ENCODE measurements around the gene UVSSA.
"Not testable (repeated sequence)": the region's sequence is repeated elsewhere in the genome, so short reads cannot be mapped to it uniquely, and the experiment has no call there.

UVSSA gene

GRCh38 chr4:1323280-1323634 is 23.8 kb upstream of the UVSSA start:
- H3K27ac Mint-ChIP-seq = no peak overlapping the region
- H3K4me3 Mint-ChIP-seq = no peak overlapping the region
- peaks cover 33% of the 10 kb centered on the region for H3K36me3 Mint-ChIP-seq (ENCODE audit: low read depth)

GRCh38 chr4:1323635-1324442 is 23.2 kb upstream of the UVSSA start:
- H3K4me3 Mint-ChIP-seq = no peak overlapping the region

More at GRCh38 chr4:1323280-1323634, 23.8 kb upstream of the UVSSA start:
- Mint-ChIP-seq H3K27me3 (no peaks in the 10 kb centered on the region), H3K9me3 (no peaks in the 10 kb centered on the region), H3K4me1 (ENCODE audit: low read depth) (no peaks in the 10 kb centered on the region)
- intact Hi-C loops (cut with micrococcal nuclease) = no loop called here

GRCh38 chr4:1324443-1325175 is 22.4 kb upstream of the UVSSA start:
- H3K9me3 Mint-ChIP-seq; H3K27me3 Mint-ChIP-seq; H3K4me1 Mint-ChIP-seq (ENCODE audit: low read depth); intact Hi-C loops (cut with micrococcal nuclease); H3K4me3 Mint-ChIP-seq; H3K27ac Mint-ChIP-seq: not testable (repeated sequence)
- peaks cover 19% of the 10 kb centered on the region for H3K36me3 Mint-ChIP-seq (ENCODE audit: low read depth)

More at GRCh38 chr4:1323635-1324442, 23.2 kb upstream of the UVSSA start:
- no peaks in the 10 kb centered on the region for H3K9me3 Mint-ChIP-seq
- no peak overlapping the region for H3K27ac Mint-ChIP-seq
- no peaks in the 10 kb centered on the region for H3K4me1 Mint-ChIP-seq (ENCODE audit: low read depth)
- peaks cover 27% of the 10 kb centered on the region for H3K36me3 Mint-ChIP-seq (ENCODE audit: low read depth)
- intact Hi-C loops (cut with micrococcal nuclease) = no loop called here
- H3K27me3 Mint-ChIP-seq = no peaks in the 10 kb centered on the region

- H3K4me1 Mint-ChIP-seq (ENCODE audit: low read depth) = peaks cover 7% of the 10 kb centered on the region
- H3K27ac Mint-ChIP-seq = no peak overlapping the region
- no peak overlapping the region for H3K4me3 Mint-ChIP-seq
- intact Hi-C loops (cut with micrococcal nuclease) = no loop called here
- peaks cover 19% of the 10 kb centered on the region for H3K36me3 Mint-ChIP-seq (ENCODE audit: low read depth)
- no peaks in the 10 kb centered on the region for H3K27me3 Mint-ChIP-seq
- no peaks in the 10 kb centered on the region for H3K9me3 Mint-ChIP-seq
These were observed 21.9 kb upstream of the UVSSA start for GRCh38 chr4:1325176-1325480.

- Mint-ChIP-seq H3K9me3 (no peaks in the 10 kb centered on the region), H3K27ac (no peak overlapping the region), H3K36me3 (ENCODE audit: low read depth) (peaks cover 18% of the 10 kb centered on the region), H3K4me3 (no peak overlapping the region), H3K4me1 (ENCODE audit: low read depth) (peaks cover 15% of the 10 kb centered on the region), H3K27me3 (no peaks in the 10 kb centered on the region)
- intact Hi-C loops (cut with micrococcal nuclease) = no loop called here
These were observed 21.1 kb upstream of the UVSSA start for GRCh38 chr4:1325681-1326635.

GRCh38 chr4:1326751-1327525 is 20.1 kb upstream of the UVSSA start:
- H3K4me1 Mint-ChIP-seq (ENCODE audit: low read depth) = peaks cover 23% of the 10 kb centered on the region
- no peaks in the 10 kb centered on the region for H3K27me3 Mint-ChIP-seq
- no peak overlapping the region for H3K4me3 Mint-ChIP-seq
- H3K27ac Mint-ChIP-seq = no peak overlapping the region
- intact Hi-C loops (cut with micrococcal nuclease) = no loop called here
- H3K9me3 Mint-ChIP-seq = no peaks in the 10 kb centered on the region
- H3K36me3 Mint-ChIP-seq (ENCODE audit: low read depth) = peaks cover 9% of the 10 kb centered on the region

- intact Hi-C loops (cut with micrococcal nuclease) = no loop called here
- peaks cover 30% of the 10 kb centered on the region for H3K4me1 Mint-ChIP-seq (ENCODE audit: low read depth)
- H3K27me3 Mint-ChIP-seq = no peaks in the 10 kb centered on the region
- H3K36me3 Mint-ChIP-seq (ENCODE audit: low read depth) = peaks cover 1% of the 10 kb centered on the region
- H3K27ac Mint-ChIP-seq = no peak overlapping the region
- no peak overlapping the region for H3K4me3 Mint-ChIP-seq
- no peaks in the 10 kb centered on the region for H3K9me3 Mint-ChIP-seq
These were observed 19.3 kb upstream of the UVSSA start for GRCh38 chr4:1327526-1328266.

GRCh38 chr4:1328267-1329155 is 18.5 kb upstream of the UVSSA start:
- peaks cover 38% of the 10 kb centered on the region for H3K4me1 Mint-ChIP-seq (ENCODE audit: low read depth)
- no peaks in the 10 kb centered on the region for H3K36me3 Mint-ChIP-seq (ENCODE audit: low read depth)
- no peak overlapping the region for H3K4me3 Mint-ChIP-seq
- intact Hi-C loops (cut with micrococcal nuclease) = no loop called here
- no peaks in the 10 kb centered on the region for H3K27me3 Mint-ChIP-seq
- H3K9me3 Mint-ChIP-seq = no peaks in the 10 kb centered on the region
- H3K27ac Mint-ChIP-seq = no peak overlapping the region

GRCh38 chr4:1329408-1330371 is 17.3 kb upstream of the UVSSA start:
- intact Hi-C loops (cut with micrococcal nuclease) = no loop called here
- Mint-ChIP-seq H3K27me3 (no peaks in the 10 kb centered on the region), H3K4me1 (ENCODE audit: low read depth) (peaks cover 47% of the 10 kb centered on the region), H3K9me3 (no peaks in the 10 kb centered on the region), H3K4me3 (no peak overlapping the region), H3K36me3 (ENCODE audit: low read depth) (peaks cover 6% of the 10 kb centered on the region), H3K27ac (peak overlapping the region; percentile 60)

- no peak overlapping the region for H3K4me3 Mint-ChIP-seq
- H3K27me3 Mint-ChIP-seq = no peaks in the 10 kb centered on the region
- H3K4me1 Mint-ChIP-seq (ENCODE audit: low read depth) = peaks cover 53% of the 10 kb centered on the region
- H3K9me3 Mint-ChIP-seq = peaks cover under 1% of the 10 kb centered on the region
- H3K36me3 Mint-ChIP-seq (ENCODE audit: low read depth) = peaks cover 14% of the 10 kb centered on the region
- intact Hi-C loops (cut with micrococcal nuclease) = no loop called here
- H3K27ac Mint-ChIP-seq = peak overlapping the region; percentile 7
These were observed 16.0 kb upstream of the UVSSA start for GRCh38 chr4:1330761-1331590.

All from dendritic cell treated with granulocyte-macrophage colony-stimulating factor and Interleukin-4, amounts not matched to agents 40 ng/mL and 50 ng/mL, for 4 days (primary cell).